DOHH2 (cell line): ENCODE results near the gene WBP4.
A peak's percentile ranks its signal among the peaks of the same experiment; 100 is the strongest.

Experiments
- H3F3A ChIP-seq: fragments of 200-600 bp; sonication (generic), shearing (Covaris generic); 2 replicates; pipeline ENCODE4 v1.6.0; 2016; ENCODE audit warnings: antibody characterized with exemption, mild to moderate bottlenecking; ENCODE audit not compliant: control insufficient read depth, insufficient read depth
- H3K27ac ChIP-seq: fragments of 200-600 bp; sonication (generic); 2 replicates; pipeline ENCODE4 v1.5.1; 2014; ENCODE audit warnings: low read depth, mild to moderate bottlenecking, low read length, moderate library complexity
- H3K27me3 ChIP-seq: fragments of 200-600 bp; sonication (generic); 2 replicates; pipeline ENCODE4 v1.6.1; 2014; ENCODE audit warnings: mild to moderate bottlenecking, low read length, mixed read lengths; ENCODE audit not compliant: control insufficient read depth
- H3K36me3 ChIP-seq: fragments of 200-600 bp; sonication (generic); 2 replicates; pipeline ENCODE4 v1.6.1; 2014; ENCODE audit warnings: mild to moderate bottlenecking, low read length, moderate library complexity, mixed read lengths; ENCODE audit not compliant: control insufficient read depth
- H3K4me1 ChIP-seq: fragments of 200-600 bp; sonication (generic); 2 replicates; pipeline ENCODE4 v1.6.1; 2014; ENCODE audit warnings: mild to moderate bottlenecking, low read length, mixed read lengths; ENCODE audit not compliant: control insufficient read depth
- H3K4me2 ChIP-seq: fragments of 200-600 bp; sonication (generic); 2 replicates; pipeline ENCODE4 v1.6.0; 2014; ENCODE audit warnings: mild to moderate bottlenecking, low read length, moderate library complexity
- H3K4me3 ChIP-seq: fragments of 200-600 bp; sonication (generic); 2 replicates; pipeline ENCODE4 v1.5.1; 2014; ENCODE audit warnings: mild to moderate bottlenecking, low read length, mixed read lengths
- H3K79me2 ChIP-seq: fragments of 200-600 bp; sonication (generic); 2 replicates; pipeline ENCODE4 v1.6.1; 2014; ENCODE audit warnings: mild to moderate bottlenecking, low read length, mixed read lengths; ENCODE audit not compliant: control insufficient read depth
- H3K9me2 ChIP-seq: fragments of 200-600 bp; sonication (generic); replicated peaks from 2 replicates; pipeline ENCODE4 v1.6.1; 2014; ENCODE audit warnings: mild to moderate bottlenecking, low read length, mixed read lengths; ENCODE audit not compliant: control insufficient read depth
- H3K9me3 ChIP-seq: fragments of 200-600 bp; sonication (generic); 2 replicates; pipeline ENCODE4 v1.6.1; 2014; ENCODE audit warnings: antibody characterized with exemption, low read length, mixed read lengths; ENCODE audit not compliant: control insufficient read depth, insufficient read depth
- H4K20me1 ChIP-seq: fragments of 200-600 bp; sonication (generic); 2 replicates; pipeline ENCODE4 v1.6.0; 2014; ENCODE audit warnings: low read depth, mild to moderate bottlenecking, antibody characterized with exemption, low read length, moderate library complexity; ENCODE audit not compliant: control insufficient read depth, insufficient read depth
- CTCF ChIP-seq: fragments of 200-600 bp; sonication (generic); IDR thresholded peaks from one replicate; pipeline ENCODE4 v1.5.1; 2014; ENCODE audit warnings: antibody characterized with exemption, mild to moderate bottlenecking, low read depth, low read length; ENCODE audit not compliant: poor library complexity, severe bottlenecking
- EZH2phosphoT487 ChIP-seq: fragments of 200-600 bp; sonication (generic); IDR thresholded peaks from 2 replicates; pipeline ENCODE4 v1.6.1; 2017; ENCODE audit warnings: borderline replicate concordance, mild to moderate bottlenecking, antibody characterized with exemption, low read length, moderate library complexity, mixed read lengths

Gene WBP4

GRCh38 chr13:41018602-41018948 is 42.7 kb upstream of the WBP4 start:
- H3K4me2 ChIP-seq, result peak overlapping the region; percentile 70
- peaks cover 99% of the 10 kb centered on the region for H3K79me2 ChIP-seq
- H3F3A ChIP-seq, result peaks cover 21% of the 10 kb centered on the region
- H3K27ac ChIP-seq, result peak overlapping the region; percentile 95
- H3K9me3 ChIP-seq, result no peaks in the 10 kb centered on the region
- peaks cover 51% of the 10 kb centered on the region for H3K4me1 ChIP-seq
- no peaks in the 10 kb centered on the region for H3K27me3 ChIP-seq
- no peaks in the 10 kb centered on the region for H3K9me2 ChIP-seq
- TF ChIP-seq EZH2phosphoT487 (no peak), CTCF (no peak)
- peaks cover 49% of the 10 kb centered on the region for H3K36me3 ChIP-seq
- peak overlapping the region; percentile 88 for H3K4me3 ChIP-seq
- no peaks in the 10 kb centered on the region; the same call in 1 of the 2 replicates for H4K20me1 ChIP-seq

- TF ChIP-seq EZH2phosphoT487 (no peak), CTCF (no peak)
- Histone ChIP-seq H3K9me2 (no peaks in the 10 kb centered on the region), H3K36me3 (peaks cover 47% of the 10 kb centered on the region), H3F3A (peaks cover 21% of the 10 kb centered on the region), H3K4me2 (peak within 1 kb of the TSS; percentile 70), H3K27me3 (no peaks in the 10 kb centered on the region), H3K4me3 (peak within 1 kb of the TSS; percentile 88), H3K27ac (peak within 1 kb of the TSS; percentile 95), H4K20me1 (no peaks in the 10 kb centered on the region; the same call in 1 of the 2 replicates), H3K79me2 (peaks cover 98% of the 10 kb centered on the region), H3K9me3 (no peaks in the 10 kb centered on the region), H3K4me1 (peaks cover 51% of the 10 kb centered on the region)
These were observed 42.3 kb upstream of the WBP4 start, which contains the start of gene ELF1 for GRCh38 chr13:41019011-41019487. ELF1 (minus strand) TSS chr13:41019316; CDS start chr13:40982054, 37,262 bp downstream.

- no peak for TF ChIP-seq EZH2phosphoT487
- no peak for TF ChIP-seq CTCF
- H3K27me3 ChIP-seq, result no peaks in the 10 kb centered on the region
- peaks cover 39% of the 10 kb centered on the region for H3K36me3 ChIP-seq
- H4K20me1 ChIP-seq, result no peaks in the 10 kb centered on the region
- H3K9me3 ChIP-seq, result no peaks in the 10 kb centered on the region
- H3K9me2 ChIP-seq, result no peaks in the 10 kb centered on the region
- peak overlapping the region; percentile 88 for H3K4me3 ChIP-seq
- H3K4me2 ChIP-seq, result peak overlapping the region; percentile 70
- peaks cover 98% of the 10 kb centered on the region for H3K79me2 ChIP-seq
- peak overlapping the region; percentile 95 for H3K27ac ChIP-seq
- H3K4me1 ChIP-seq, result peaks cover 51% of the 10 kb centered on the region
- peaks cover 21% of the 10 kb centered on the region for H3F3A ChIP-seq
These were observed 41.5 kb upstream of the WBP4 start for GRCh38 chr13:41019578-41020347.
